ENCODE data around the gene EDC3. TPM values are rescaled to one million over a fixed set of nuclear protein-coding genes. Genes with fewer than 3 reads are reported as not detected.

EDC3 gene
- total RNA-seq, 1 donor from 2014 or later, result 30.5 TPM

GRCh38 chr15:74614744-74615507 lies 80.9 kb downstream of the EDC3 start:
- intact Hi-C loops (cut with DNase I), result no loop called here
- Histone ChIP-seq H3K9me3 (no peaks in the 10 kb centered on the region), H3K36me3 (peaks cover 13% of the 10 kb centered on the region), H3K4me3 (peak overlapping the region; percentile 99), H3K27ac (peak overlapping the region; percentile 99), H3K27me3 (ENCODE audit: low read depth) (no peaks in the 10 kb centered on the region), H3K4me1 (peaks cover 37% of the 10 kb centered on the region)
- peak; percentile 93 for DNase-seq
- TF ChIP-seq CTCF (IDR thresholded peaks at IDR 0.05), result no peak
- peak; percentile 86 to 89 for ATAC-seq

GRCh38 chr15:74613953-74614743 lies 81.7 kb downstream of the EDC3 start:
- Histone ChIP-seq H3K27me3 (ENCODE audit: low read depth) (no peaks in the 10 kb centered on the region), H3K9me3 (no peaks in the 10 kb centered on the region), H3K36me3 (peaks cover 5% of the 10 kb centered on the region), H3K4me1 (peaks cover 34% of the 10 kb centered on the region), H3K4me3 (peak overlapping the region; percentile 99), H3K27ac (peak overlapping the region; percentile 99)
- intact Hi-C loops (cut with DNase I), result no loop called here
- ATAC-seq, result no peak
- DNase-seq, result no peak
- no peak for TF ChIP-seq CTCF (IDR thresholded peaks at IDR 0.05)

- no peak for TF ChIP-seq CTCF (IDR thresholded peaks at IDR 0.05)
- DNase-seq, result no peak
- Histone ChIP-seq H3K27ac (no peak overlapping the region), H3K4me3 (no peak overlapping the region), H3K36me3 (no peaks in the 10 kb centered on the region), H3K4me1 (peaks cover 26% of the 10 kb centered on the region), H3K9me3 (no peaks in the 10 kb centered on the region), H3K27me3 (ENCODE audit: low read depth) (no peaks in the 10 kb centered on the region)
- intact Hi-C loops (cut with DNase I), result no loop called here
- no peak for ATAC-seq
These were observed 82.5 kb downstream of the EDC3 start for GRCh38 chr15:74613089-74613952.

- intact Hi-C loops (cut with DNase I), result no loop called here
- peaks cover 20% of the 10 kb centered on the region for H3K4me1 ChIP-seq
These were observed 83.1 kb downstream of the EDC3 start for GRCh38 chr15:74612677-74613076.

More at GRCh38 chr15:74612677-74613076, 83.1 kb downstream of the EDC3 start:
- H3K9me3 ChIP-seq, result no peaks in the 10 kb centered on the region
- no peaks in the 10 kb centered on the region for H3K36me3 ChIP-seq
- no peak for TF ChIP-seq CTCF (IDR thresholded peaks at IDR 0.05)
- no peak for DNase-seq
- H3K27me3 ChIP-seq (ENCODE audit: low read depth), result no peaks in the 10 kb centered on the region
- no peak overlapping the region for H3K27ac ChIP-seq
- no peak for ATAC-seq
- no peak overlapping the region for H3K4me3 ChIP-seq

Data from lower lobe of right lung (tissue), 2 donors.